HepG2 (cell line): ENCODE data around the gene TNFSF10. TPM values are rescaled to one million over a fixed set of nuclear protein-coding genes. Genes with fewer than 3 reads are reported as not detected.

Source experiments
- AKAP8 ChIP-seq: sonication (generic); formaldehyde crosslinking; IDR thresholded peaks from 2 replicates; pipeline ENCODE4 v1.5.1; 2020; ENCODE audit warnings: mild to moderate bottlenecking, missing genetic modification reagents
- ASH2L ChIP-seq: fragments of 300-600, 200-600 bp; sonication (generic); IDR thresholded peaks from 2 replicates; pipeline ENCODE4 v1.7.0; 2017; ENCODE audit warnings: low read depth, mild to moderate bottlenecking, moderate library complexity, mixed read lengths, low read length; ENCODE audit not compliant: insufficient read length
- BCL6 ChIP-seq: IDR thresholded peaks from 2 replicates; pipeline ENCODE4 v1.6.1; 2016; ENCODE audit warnings: missing genetic modification reagents, missing compliant biosample characterization
- BRCA1 ChIP-seq: sonication (generic); formaldehyde crosslinking; IDR thresholded peaks from 2 replicates; pipeline ENCODE4 v1.4.0; 2020; ENCODE audit warnings: missing genetic modification reagents
- ELK4 ChIP-seq: sonication (generic); formaldehyde crosslinking; IDR thresholded peaks from 2 replicates; pipeline ENCODE4 v1.9.0; 2021; ENCODE audit warnings: missing genetic modification reagents, borderline replicate concordance
- EZH2 ChIP-seq: conservative IDR thresholded peaks from 2 replicates; pipeline ENCODE4 v1.6.1; 2012; ENCODE audit warnings: mild to moderate bottlenecking, low read depth, low read length, moderate library complexity
- FOXA3 ChIP-seq: IDR thresholded peaks from 2 replicates; pipeline ENCODE4 v1.6.1; 2016; ENCODE audit warnings: missing genetic modification reagents, missing compliant biosample characterization
- FOXO1 ChIP-seq: sonication (generic); formaldehyde crosslinking; IDR thresholded peaks from 2 replicates; pipeline ENCODE4 v1.4.0; 2020; ENCODE audit warnings: missing genetic modification reagents
- GATA4 ChIP-seq: sonication (generic); IDR thresholded peaks from 2 replicates; pipeline ENCODE4 v1.6.1; 2016; ENCODE audit warnings: antibody characterized with exemption, low read depth, borderline replicate concordance
- HOXA9 ChIP-seq: sonication (generic); formaldehyde crosslinking; IDR thresholded peaks from 2 replicates; pipeline ENCODE4 v1.8.1; 2022; ENCODE audit warnings: missing genetic modification reagents, mild to moderate bottlenecking, moderate library complexity, borderline replicate concordance
- NFIC ChIP-seq: IDR thresholded peaks from 2 replicates; pipeline ENCODE4 v1.6.1; 2012; ENCODE audit warnings: mild to moderate bottlenecking, low read length, inconsistent platforms
- PHF8 ChIP-seq: sonication (generic); formaldehyde crosslinking; IDR thresholded peaks from 2 replicates; pipeline ENCODE4 v1.5.0; 2020; ENCODE audit warnings: missing genetic modification reagents
- REL ChIP-seq: sonication (generic); formaldehyde crosslinking; conservative IDR thresholded peaks from 2 replicates; pipeline ENCODE4 v1.8.0; 2022; ENCODE audit warnings: mild to moderate bottlenecking, missing genetic modification reagents, moderate library complexity
- RXRB ChIP-seq: IDR thresholded peaks from 2 replicates; pipeline ENCODE4 v1.6.1; 2016; ENCODE audit warnings: borderline replicate concordance, missing genetic modification reagents, missing compliant biosample characterization
- ZFP36 ChIP-seq: fragments of 150-350 bp; IDR thresholded peaks from 2 replicates; pipeline ENCODE4 v1.6.1; 2018; ENCODE audit warnings: borderline replicate concordance, low read length, low read depth; ENCODE audit not compliant: partially characterized antibody
- ZMYM3 ChIP-seq: sonication (generic); formaldehyde crosslinking; IDR thresholded peaks from 2 replicates; pipeline ENCODE4 v1.5.1; 2020; ENCODE audit warnings: mild to moderate bottlenecking, missing genetic modification reagents
- ZNF263 ChIP-seq: sonication (generic); formaldehyde crosslinking; IDR thresholded peaks from 2 replicates; pipeline ENCODE4 v1.4.0; 2020; ENCODE audit warnings: missing genetic modification reagents
- ZNF460 ChIP-seq: sonication (generic); formaldehyde crosslinking; IDR thresholded peaks from 2 replicates; pipeline ENCODE4 v1.5.1; 2020; ENCODE audit warnings: missing genetic modification reagents, mild to moderate bottlenecking, borderline replicate concordance
- ZNF572 ChIP-seq: sonication (generic); formaldehyde crosslinking; IDR thresholded peaks from 2 replicates; pipeline ENCODE4 v1.5.1; 2020; ENCODE audit warnings: mild to moderate bottlenecking, missing genetic modification reagents
- ZSCAN25 ChIP-seq: sonication (generic); formaldehyde crosslinking; IDR thresholded peaks from 2 replicates; pipeline ENCODE4 v1.8.0; 2022; ENCODE audit warnings: mild to moderate bottlenecking, missing genetic modification reagents
- polyA plus RNA-seq, 8 experiments: library from polyadenylated mRNA; depleted of rRNA in 3 of 8; stranded (reverse) in 7 of 8; unstranded in 1 of 8; fragments of >200 nt; fragmentation: Illumina TruSeq in 4 of 8; extraction: Trizol in 4 of 8; gene quantifications; 2 replicates each; pipeline versions ENCODE4 v1.2.1 to v1.2.3, GENCODE V29; 2011 to 2016; ENCODE audit warnings: low read depth in 4 of 8, missing spikeins in 1 of 8, mixed read lengths in 1 of 8; ENCODE audit not compliant: insufficient read depth in 1 of 8
- total RNA-seq, 5 experiments: library from RNA; depleted of rRNA; stranded (reverse); fragments of >200 nt; fragmentation: Illumina TruSeq; extraction: Trizol; gene quantifications; 2 replicates each; pipeline ENCODE4 v1.2.3, GENCODE V29; 2016; ENCODE audit warnings: low read depth in 1 of 5
- TF ChIP-seq, protein P1 (sequence below): sonication (generic); formaldehyde crosslinking; IDR thresholded peaks from 2 replicates; pipeline ENCODE4 v1.8.1; 2023; ENCODE audit warnings: mild to moderate bottlenecking, moderate library complexity, missing genetic modification reagents
- TF ChIP-seq, protein P2 (sequence below): sonication (generic); formaldehyde crosslinking; IDR thresholded peaks from 2 replicates; pipeline ENCODE4 v1.4.0; 2020; ENCODE audit warnings: missing genetic modification reagents
- TF ChIP-seq, protein P3 (sequence below): sonication (generic); formaldehyde crosslinking; IDR thresholded peaks from 2 replicates; pipeline ENCODE4 v1.9.0; 2021; ENCODE audit warnings: missing genetic modification reagents, borderline replicate concordance

The TNFSF10 gene
- total and polyA plus RNA-seq, 2 of the 13 experiments (the other 11 are each of a cell fraction or from before 2014, with no cell fraction given) = 8.4 to 9.9 TPM

GRCh38 chr3:172562871-172563865 lies 39.9 kb upstream of the TNFSF10 start (continued):
- TF ChIP-seq GATA4 (no peak), ZFP36 (no peak), ZNF460 (no peak), AKAP8 (CRISPR knock-in tag) (no peak), ZMYM3 (CRISPR knock-in tag) (no peak), PHF8 (CRISPR knock-in tag) (no peak), ASH2L (no peak), NFIC (peak; percentile 63; the same call in 1 of the 2 replicates), FOXA3 (CRISPR knock-in tag) (no peak), ZNF572 (CRISPR knock-in tag) (no peak), REL (CRISPR knock-in tag) (no peak), ZNF263 (CRISPR knock-in tag) (no peak), EZH2 (no peak), BRCA1 (CRISPR knock-in tag) (no peak), RXRB (CRISPR knock-in tag) (peak; percentile 42), ZSCAN25 (CRISPR knock-in tag) (no peak), HOXA9 (CRISPR knock-in tag) (no peak), FOXO1 (no peak), ELK4 (CRISPR knock-in tag) (no peak), BCL6 (0 out of 2 replicates have a peak, but pooled peaks have one; percentile 12)
- TF ChIP-seq, protein P1, sequence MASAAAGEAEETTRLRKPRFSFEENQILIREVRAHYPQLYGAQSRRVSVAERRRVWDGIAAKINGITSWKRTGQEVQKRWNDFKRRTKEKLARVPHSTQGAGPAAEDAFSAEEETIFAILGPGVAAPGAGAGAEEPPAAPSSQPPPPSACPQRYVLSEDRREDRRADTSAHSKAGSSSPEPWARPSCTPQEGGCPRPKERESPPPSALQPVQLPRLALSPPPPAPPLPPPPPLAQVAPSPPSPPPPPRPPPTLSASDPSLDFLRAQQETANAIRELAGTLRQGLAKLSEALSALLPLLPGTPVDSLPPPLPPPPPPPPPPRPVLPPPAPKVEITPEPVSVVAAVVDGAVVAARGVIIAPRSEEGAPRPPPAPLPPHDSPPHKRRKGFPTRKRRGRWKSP = no peak
- TF ChIP-seq, protein P2, sequence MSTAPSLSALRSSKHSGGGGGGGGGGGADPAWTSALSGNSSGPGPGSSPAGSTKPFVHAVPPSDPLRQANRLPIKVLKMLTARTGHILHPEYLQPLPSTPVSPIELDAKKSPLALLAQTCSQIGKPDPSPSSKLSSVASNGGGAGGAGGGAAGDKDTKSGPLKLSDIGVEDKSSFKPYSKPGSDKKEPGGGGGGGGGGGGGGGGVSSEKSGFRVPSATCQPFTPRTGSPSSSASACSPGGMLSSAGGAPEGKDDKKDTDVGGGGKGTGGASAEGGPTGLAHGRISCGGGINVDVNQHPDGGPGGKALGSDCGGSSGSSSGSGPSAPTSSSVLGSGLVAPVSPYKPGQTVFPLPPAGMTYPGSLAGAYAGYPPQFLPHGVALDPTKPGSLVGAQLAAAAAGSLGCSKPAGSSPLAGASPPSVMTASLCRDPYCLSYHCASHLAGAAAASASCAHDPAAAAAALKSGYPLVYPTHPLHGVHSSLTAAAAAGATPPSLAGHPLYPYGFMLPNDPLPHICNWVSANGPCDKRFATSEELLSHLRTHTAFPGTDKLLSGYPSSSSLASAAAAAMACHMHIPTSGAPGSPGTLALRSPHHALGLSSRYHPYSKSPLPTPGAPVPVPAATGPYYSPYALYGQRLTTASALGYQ = peak; percentile 35; the same call in 1 of the 2 replicates
- TF ChIP-seq, protein P3, sequence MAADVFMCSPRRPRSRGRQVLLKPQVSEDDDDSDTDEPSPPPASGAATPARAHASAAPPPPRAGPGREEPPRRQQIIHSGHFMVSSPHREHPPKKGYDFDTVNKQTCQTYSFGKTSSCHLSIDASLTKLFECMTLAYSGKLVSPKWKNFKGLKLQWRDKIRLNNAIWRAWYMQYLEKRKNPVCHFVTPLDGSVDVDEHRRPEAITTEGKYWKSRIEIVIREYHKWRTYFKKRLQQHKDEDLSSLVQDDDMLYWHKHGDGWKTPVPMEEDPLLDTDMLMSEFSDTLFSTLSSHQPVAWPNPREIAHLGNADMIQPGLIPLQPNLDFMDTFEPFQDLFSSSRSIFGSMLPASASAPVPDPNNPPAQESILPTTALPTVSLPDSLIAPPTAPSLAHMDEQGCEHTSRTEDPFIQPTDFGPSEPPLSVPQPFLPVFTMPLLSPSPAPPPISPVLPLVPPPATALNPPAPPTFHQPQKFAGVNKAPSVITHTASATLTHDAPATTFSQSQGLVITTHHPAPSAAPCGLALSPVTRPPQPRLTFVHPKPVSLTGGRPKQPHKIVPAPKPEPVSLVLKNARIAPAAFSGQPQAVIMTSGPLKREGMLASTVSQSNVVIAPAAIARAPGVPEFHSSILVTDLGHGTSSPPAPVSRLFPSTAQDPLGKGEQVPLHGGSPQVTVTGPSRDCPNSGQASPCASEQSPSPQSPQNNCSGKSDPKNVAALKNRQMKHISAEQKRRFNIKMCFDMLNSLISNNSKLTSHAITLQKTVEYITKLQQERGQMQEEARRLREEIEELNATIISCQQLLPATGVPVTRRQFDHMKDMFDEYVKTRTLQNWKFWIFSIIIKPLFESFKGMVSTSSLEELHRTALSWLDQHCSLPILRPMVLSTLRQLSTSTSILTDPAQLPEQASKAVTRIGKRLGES (CRISPR knock-in tag) = no peak
